GM12878 (cell line): ENCODE results near the gene BRCA1.

Experiments
- CBFB ChIP-seq: IDR thresholded peaks from 2 replicates; pipeline ENCODE4 v1.6.1; 2016; ENCODE audit warnings: antibody characterized with exemption, low read depth
- CTCF ChIP-seq, 3 experiments: IDR thresholded peaks in 2 of 3; conservative IDR thresholded peaks in 1 of 3; 2 replicates each; pipeline ENCODE4 v1.5.1; 2011; ENCODE audit warnings: low read depth in 3 of 3, low read length in 3 of 3, mild to moderate bottlenecking in 3 of 3, control low read depth in 2 of 3, moderate library complexity in 2 of 3, inconsistent platforms in 1 of 3, mixed read lengths in 1 of 3; ENCODE audit not compliant: control insufficient read depth in 2 of 3, insufficient read depth in 1 of 3; ENCODE audit errors: extremely low read depth in 1 of 3
- E4F1 ChIP-seq: fragments of 450-650 bp; IDR thresholded peaks from 2 replicates; pipeline ENCODE4 v1.6.1; 2018; ENCODE audit warnings: borderline replicate concordance, mild to moderate bottlenecking; ENCODE audit not compliant: partially characterized antibody
- KDM1A ChIP-seq: fragments of 200-600 bp; sonication (generic); IDR thresholded peaks from 2 replicates; pipeline ENCODE4 v1.6.1; 2016; ENCODE audit warnings: borderline replicate concordance
- POLR2A ChIP-seq: IDR thresholded peaks from 2 replicates; pipeline ENCODE4 v1.6.1; 2011; ENCODE audit warnings: low read depth, mild to moderate bottlenecking, low read length
- SIN3A ChIP-seq: IDR thresholded peaks from 2 replicates; pipeline ENCODE4 v1.6.1; 2012; ENCODE audit warnings: low read depth, low read length, improper control_type of control experiment

- TF ChIP-seq CTCF (IDR thresholded peaks at IDR 0.05 in 2 of 3, conservative IDR thresholded peaks at IDR 0.05 in 1 of 3; ENCODE audit: control insufficient read depth in 2 of 3, extremely low read depth in 1 of 3, insufficient read depth in 1 of 3, low read depth in 3 of 3, low read length in 3 of 3): no peak
- TF ChIP-seq CBFB: no peak
- TF ChIP-seq E4F1: no peak
- no peak for TF ChIP-seq KDM1A
- TF ChIP-seq SIN3A: no peak
- TF ChIP-seq POLR2A: no peak
Observed at GRCh38 chr17:43019418-43019817, 105.7 kb downstream of the BRCA1 start.
